NCI-H128 (cell line): ENCODE results near the gene SKAP1.

Experiments used
- DNase-seq: peaks from one replicate; lab custom pipeline; 2025; ENCODE audit not compliant: unreplicated experiment; lab: John Stamatoyannopoulos, UW

SKAP1 gene

GRCh38 chr17:48429638-48430586, at the start of gene SKAP1:
TSS of gene SKAP1 (minus strand) at chr17:48430214.
- no peak for DNase-seq

- DNase-seq, result no peak
These were observed 49.0 kb upstream of the SKAP1 start for GRCh38 chr17:48479014-48479402.

GRCh38 chr17:48478224-48479013, 48.4 kb upstream of the SKAP1 start:
- no peak for DNase-seq

GRCh38 chr17:48477221-48477620, 47.2 kb upstream of the SKAP1 start:
- no peak for DNase-seq

- no peak for DNase-seq
These were observed 42.6 kb upstream of the SKAP1 start for GRCh38 chr17:48472411-48473281.

GRCh38 chr17:48471817-48472410, 41.9 kb upstream of the SKAP1 start:
- no peak for DNase-seq

GRCh38 chr17:48470388-48471034, 40.5 kb upstream of the SKAP1 start:
- DNase-seq, result no peak

- DNase-seq, result no peak
These were observed 39.2 kb upstream of the SKAP1 start for GRCh38 chr17:48469227-48469626.

GRCh38 chr17:48468299-48468698, 38.3 kb upstream of the SKAP1 start:
- no peak for DNase-seq

GRCh38 chr17:48465884-48466283, 35.9 kb upstream of the SKAP1 start:
- DNase-seq, result no peak

- DNase-seq, result no peak
These were observed 33.5 kb upstream of the SKAP1 start for GRCh38 chr17:48463526-48463925.

GRCh38 chr17:48462946-48463345, 32.9 kb upstream of the SKAP1 start:
- DNase-seq, result no peak

GRCh38 chr17:48460052-48460451, 30.0 kb upstream of the SKAP1 start:
- no peak for DNase-seq

GRCh38 chr17:48459070-48459844, 29.2 kb upstream of the SKAP1 start:
- DNase-seq, result no peak

- DNase-seq, result no peak
These were observed 27.2 kb upstream of the SKAP1 start for GRCh38 chr17:48457080-48457836.

GRCh38 chr17:48456589-48456988, 26.6 kb upstream of the SKAP1 start:
- DNase-seq, result no peak

GRCh38 chr17:48455791-48456190, 25.8 kb upstream of the SKAP1 start:
- no peak for DNase-seq

GRCh38 chr17:48453447-48453846, 23.4 kb upstream of the SKAP1 start:
- DNase-seq, result no peak

GRCh38 chr17:48451489-48451888, 21.5 kb upstream of the SKAP1 start:
- no peak for DNase-seq
